WTC11 (cell line): ENCODE measurements around the gene DPEP2NB. TPM values are rescaled to one million over a fixed set of nuclear protein-coding genes. Genes with fewer than 3 reads are reported as not detected.
A peak's percentile ranks its signal among the peaks of the same experiment; 100 is the strongest.
"Not testable (repeated sequence)": the region's sequence is repeated elsewhere in the genome, so short reads cannot be mapped to it uniquely, and the experiment has no call there.

Experiments
- ATAC-seq: fragments of 200-7000 bp; cut with Tn5 transposase; 2 replicates; pipeline ENCODE4 v1.10.0; 2021; ENCODE audit warnings: mild to moderate bottlenecking, moderate library complexity
- CTCF ChIA-PET: fragments of 300-600 bp; sonication (Branson Sonifier 250); formaldehyde crosslinking; loops from one replicate; lab custom pipeline; 2021; ENCODE audit warnings: antibody characterized with exemption; lab: Charles Lee
- POLR2A ChIA-PET: fragments of 350-600 bp; sonication (Branson Sonifier 250); formaldehyde crosslinking; loops from one replicate; lab custom pipeline; 2021; ENCODE audit warnings: antibody characterized with exemption; lab: Charles Lee
- DNase-seq: peaks from one replicate; pipeline ENCODE4 v3.0.0; 2021; ENCODE audit warnings: low spot score
- H3K27ac Mint-ChIP-seq: 2 replicates; pipeline ENCODE4 v1.8.0; 2021; ENCODE audit warnings: mixed read lengths
- H3K27me3 Mint-ChIP-seq: 2 replicates; pipeline ENCODE4 v1.8.0; 2021; ENCODE audit warnings: low read depth, mild to moderate bottlenecking, moderate library complexity, mixed read lengths
- H3K36me3 Mint-ChIP-seq: 2 replicates; pipeline ENCODE4 v1.8.0; 2021; ENCODE audit warnings: mixed read lengths
- H3K4me1 Mint-ChIP-seq: 2 replicates; pipeline ENCODE4 v1.8.0; 2022; ENCODE audit warnings: mixed read lengths
- H3K4me3 Mint-ChIP-seq: 2 replicates; pipeline ENCODE4 v1.8.0; 2021; ENCODE audit warnings: mild to moderate bottlenecking, moderate library complexity, mixed read lengths
- H3K9me3 Mint-ChIP-seq: 2 replicates; pipeline ENCODE4 v1.8.0; 2021; ENCODE audit warnings: mixed read lengths
- CBFB ChIP-seq: sonication (generic); formaldehyde crosslinking; IDR thresholded peaks from 2 replicates; pipeline ENCODE4 v1.8.1; 2022; ENCODE audit warnings: mild to moderate bottlenecking, low read depth, missing genetic modification reagents
- CREB1 ChIP-seq: sonication (generic); formaldehyde crosslinking; IDR thresholded peaks from 2 replicates; pipeline ENCODE4 v1.8.0; 2023; ENCODE audit warnings: mild to moderate bottlenecking, missing genetic modification reagents
- ELF4 ChIP-seq: sonication (generic); formaldehyde crosslinking; IDR thresholded peaks from 2 replicates; pipeline ENCODE4 v1.8.1; 2022; ENCODE audit warnings: low read depth, mild to moderate bottlenecking, moderate library complexity, missing genetic modification reagents
- FOXK1 ChIP-seq: sonication (generic); formaldehyde crosslinking; IDR thresholded peaks from 2 replicates; pipeline ENCODE4 v1.8.0; 2022; ENCODE audit warnings: mild to moderate bottlenecking, moderate library complexity, missing genetic modification reagents
- GABPB1 ChIP-seq: sonication (generic); formaldehyde crosslinking; IDR thresholded peaks from 2 replicates; pipeline ENCODE4 v1.8.1; 2023; ENCODE audit warnings: mild to moderate bottlenecking, missing genetic modification reagents
- GRHL2 ChIP-seq: fragments of 250-450 bp; sonication (Bioruptor Pico); IDR thresholded peaks from 2 replicates; pipeline ENCODE4 v1.8.0; 2022; ENCODE audit warnings: mild to moderate bottlenecking, moderate library complexity; ENCODE audit not compliant: insufficient replicate concordance, severe bottlenecking
- RELA ChIP-seq: sonication (generic); formaldehyde crosslinking; IDR thresholded peaks from 2 replicates; pipeline ENCODE4 v1.8.1; 2022; ENCODE audit warnings: missing genetic modification reagents, mild to moderate bottlenecking, borderline replicate concordance
- SMAD3 ChIP-seq: sonication (generic); formaldehyde crosslinking; IDR thresholded peaks from 2 replicates; pipeline ENCODE4 v1.8.0; 2022; ENCODE audit warnings: missing genetic modification reagents, mild to moderate bottlenecking, borderline replicate concordance
- TCF7 ChIP-seq: sonication (generic); formaldehyde crosslinking; IDR thresholded peaks from 2 replicates; pipeline ENCODE4 v1.8.0; 2022; ENCODE audit warnings: mild to moderate bottlenecking, low read depth, missing genetic modification reagents, moderate library complexity
- TP53 ChIP-seq: sonication (generic); formaldehyde crosslinking; IDR thresholded peaks from 2 replicates; pipeline ENCODE4 v1.8.1; 2023; ENCODE audit warnings: mild to moderate bottlenecking, missing genetic modification reagents
- ZBTB21 ChIP-seq: sonication (generic); formaldehyde crosslinking; IDR thresholded peaks from 2 replicates; pipeline ENCODE4 v1.8.1; 2023; ENCODE audit warnings: mild to moderate bottlenecking, missing genetic modification reagents, borderline replicate concordance
- ZNF121 ChIP-seq: sonication (generic); formaldehyde crosslinking; IDR thresholded peaks from 2 replicates; pipeline ENCODE4 v1.8.0; 2023; ENCODE audit warnings: missing genetic modification reagents
- ZNF138 ChIP-seq: sonication (generic); formaldehyde crosslinking; conservative IDR thresholded peaks from 2 replicates; pipeline ENCODE4 v1.8.1; 2022; ENCODE audit warnings: mild to moderate bottlenecking, moderate library complexity, missing genetic modification reagents
- ZNF423 ChIP-seq: fragments of 250-450 bp; sonication (Bioruptor Pico); IDR thresholded peaks from 2 replicates; pipeline ENCODE4 v2.1.2; 2022; ENCODE audit warnings: mild to moderate bottlenecking, moderate library complexity
- total RNA-seq: library from RNA; stranded (reverse); gene quantifications from 3 replicates; pipeline ENCODE4 v1.2.3, GENCODE V29; 2021
- TF ChIP-seq, protein P1 (sequence below): sonication (generic); formaldehyde crosslinking; IDR thresholded peaks from 2 replicates; pipeline ENCODE4 v1.8.1; 2023; ENCODE audit warnings: mild to moderate bottlenecking, missing genetic modification reagents
- TF ChIP-seq, protein P2 (sequence below): sonication (generic); formaldehyde crosslinking; conservative IDR thresholded peaks from 2 replicates; pipeline ENCODE4 v1.8.1; 2022; ENCODE audit warnings: mild to moderate bottlenecking, missing genetic modification reagents
- TF ChIP-seq, protein P3 (sequence below): sonication (generic); formaldehyde crosslinking; IDR thresholded peaks from 2 replicates; pipeline ENCODE4 v1.8.0; 2022; ENCODE audit warnings: mild to moderate bottlenecking, missing genetic modification reagents
- TF ChIP-seq, protein P4 (sequence below): sonication (generic); formaldehyde crosslinking; IDR thresholded peaks from 2 replicates; pipeline ENCODE4 v1.8.1; 2023; ENCODE audit warnings: mild to moderate bottlenecking, missing genetic modification reagents, moderate library complexity
- TF ChIP-seq, protein P5 (sequence below): sonication (generic); formaldehyde crosslinking; IDR thresholded peaks from 2 replicates; pipeline ENCODE4 v1.8.1; 2023; ENCODE audit warnings: mild to moderate bottlenecking, missing genetic modification reagents

Gene DPEP2NB
- total RNA-seq, 1 experiment from 2014 or later: not detected

DNA sequence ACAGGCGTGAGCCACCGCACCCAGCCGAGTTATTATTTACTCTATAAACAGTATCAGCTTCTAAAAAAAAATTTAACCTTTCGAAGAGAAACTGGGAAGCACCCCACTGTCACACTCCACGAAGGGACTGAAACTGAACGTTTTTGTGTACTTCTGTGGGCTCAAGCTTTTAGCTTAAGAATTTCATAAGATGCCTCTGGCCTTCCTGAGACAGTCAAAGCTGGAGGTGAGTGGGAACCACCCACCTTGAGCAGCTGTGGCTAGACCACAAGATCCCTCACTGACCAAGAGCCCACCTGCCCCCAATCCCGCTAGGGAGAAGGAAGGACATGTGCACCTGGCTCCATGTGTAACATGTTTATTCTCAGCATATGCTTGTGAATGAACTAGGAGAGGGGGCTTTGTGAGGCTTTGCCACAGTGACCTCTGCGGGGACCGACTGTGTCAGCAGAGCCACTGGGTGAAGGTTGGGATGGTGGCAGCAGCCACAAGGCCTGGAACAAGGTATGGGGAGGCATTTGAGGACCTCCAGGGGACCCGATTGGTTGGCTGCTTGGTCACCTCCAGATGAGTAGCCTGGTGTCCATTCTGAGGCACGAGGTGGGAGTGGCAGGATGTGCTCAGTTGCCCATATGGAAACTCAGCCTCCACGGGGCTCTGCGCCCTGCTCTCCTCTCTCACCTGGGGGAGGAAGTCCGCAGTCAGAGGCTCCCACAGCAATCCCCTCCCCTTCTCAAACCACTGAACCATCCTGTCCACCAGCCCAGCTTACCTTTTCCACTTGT is 40.2 kb downstream of the DPEP2NB start:
- DNase-seq (no peak), ATAC-seq (no peak)
- no peak overlapping the region for H3K4me3 Mint-ChIP-seq
- ChIA-PET CTCF (interaction anchor here (1.1 to 1.2 kb wide), 3 partner anchors 17 to 65 kb away, joined by 3 to 5 read pairs (median 4); no protein-coding TSS in a partner anchor), POLR2A (interaction anchor here (0.5 kb wide), 1 partner anchor 1376 kb away, joined by 8 read pairs; no protein-coding TSS in a partner anchor)
- H3K4me1 Mint-ChIP-seq: no peaks in the 10 kb centered on the region; the same call in 1 of the 2 replicates
- H3K27ac Mint-ChIP-seq: peak overlapping the region; percentile 8; the same call in 1 of the 2 replicates
- H3K36me3 Mint-ChIP-seq: no peaks in the 10 kb centered on the region
- TF ChIP-seq, protein P1, sequence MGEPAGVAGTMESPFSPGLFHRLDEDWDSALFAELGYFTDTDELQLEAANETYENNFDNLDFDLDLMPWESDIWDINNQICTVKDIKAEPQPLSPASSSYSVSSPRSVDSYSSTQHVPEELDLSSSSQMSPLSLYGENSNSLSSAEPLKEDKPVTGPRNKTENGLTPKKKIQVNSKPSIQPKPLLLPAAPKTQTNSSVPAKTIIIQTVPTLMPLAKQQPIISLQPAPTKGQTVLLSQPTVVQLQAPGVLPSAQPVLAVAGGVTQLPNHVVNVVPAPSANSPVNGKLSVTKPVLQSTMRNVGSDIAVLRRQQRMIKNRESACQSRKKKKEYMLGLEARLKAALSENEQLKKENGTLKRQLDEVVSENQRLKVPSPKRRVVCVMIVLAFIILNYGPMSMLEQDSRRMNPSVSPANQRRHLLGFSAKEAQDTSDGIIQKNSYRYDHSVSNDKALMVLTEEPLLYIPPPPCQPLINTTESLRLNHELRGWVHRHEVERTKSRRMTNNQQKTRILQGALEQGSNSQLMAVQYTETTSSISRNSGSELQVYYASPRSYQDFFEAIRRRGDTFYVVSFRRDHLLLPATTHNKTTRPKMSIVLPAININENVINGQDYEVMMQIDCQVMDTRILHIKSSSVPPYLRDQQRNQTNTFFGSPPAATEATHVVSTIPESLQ (CRISPR knock-in tag): no peak
- TF ChIP-seq, protein P2, sequence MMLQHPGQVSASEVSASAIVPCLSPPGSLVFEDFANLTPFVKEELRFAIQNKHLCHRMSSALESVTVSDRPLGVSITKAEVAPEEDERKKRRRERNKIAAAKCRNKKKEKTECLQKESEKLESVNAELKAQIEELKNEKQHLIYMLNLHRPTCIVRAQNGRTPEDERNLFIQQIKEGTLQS: no peak
- TF ChIP-seq, protein P3, sequence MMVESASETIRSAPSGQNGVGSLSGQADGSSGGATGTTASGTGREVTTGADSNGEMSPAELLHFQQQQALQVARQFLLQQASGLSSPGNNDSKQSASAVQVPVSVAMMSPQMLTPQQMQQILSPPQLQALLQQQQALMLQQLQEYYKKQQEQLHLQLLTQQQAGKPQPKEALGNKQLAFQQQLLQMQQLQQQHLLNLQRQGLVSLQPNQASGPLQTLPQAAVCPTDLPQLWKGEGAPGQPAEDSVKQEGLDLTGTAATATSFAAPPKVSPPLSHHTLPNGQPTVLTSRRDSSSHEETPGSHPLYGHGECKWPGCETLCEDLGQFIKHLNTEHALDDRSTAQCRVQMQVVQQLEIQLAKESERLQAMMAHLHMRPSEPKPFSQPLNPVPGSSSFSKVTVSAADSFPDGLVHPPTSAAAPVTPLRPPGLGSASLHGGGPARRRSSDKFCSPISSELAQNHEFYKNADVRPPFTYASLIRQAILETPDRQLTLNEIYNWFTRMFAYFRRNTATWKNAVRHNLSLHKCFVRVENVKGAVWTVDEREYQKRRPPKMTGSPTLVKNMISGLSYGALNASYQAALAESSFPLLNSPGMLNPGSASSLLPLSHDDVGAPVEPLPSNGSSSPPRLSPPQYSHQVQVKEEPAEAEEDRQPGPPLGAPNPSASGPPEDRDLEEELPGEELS (CRISPR knock-in tag): no peak
- no peak for TF ChIP-seq ZBTB21 (CRISPR knock-in tag)
- no peak for TF ChIP-seq GABPB1 (CRISPR knock-in tag)
- no peak for TF ChIP-seq GRHL2 (CRISPR knock-in tag)
- no peak for TF ChIP-seq SMAD3
- TF ChIP-seq ELF4: no peak
- no peak for TF ChIP-seq CBFB (CRISPR knock-in tag)
- TF ChIP-seq, protein P4, sequence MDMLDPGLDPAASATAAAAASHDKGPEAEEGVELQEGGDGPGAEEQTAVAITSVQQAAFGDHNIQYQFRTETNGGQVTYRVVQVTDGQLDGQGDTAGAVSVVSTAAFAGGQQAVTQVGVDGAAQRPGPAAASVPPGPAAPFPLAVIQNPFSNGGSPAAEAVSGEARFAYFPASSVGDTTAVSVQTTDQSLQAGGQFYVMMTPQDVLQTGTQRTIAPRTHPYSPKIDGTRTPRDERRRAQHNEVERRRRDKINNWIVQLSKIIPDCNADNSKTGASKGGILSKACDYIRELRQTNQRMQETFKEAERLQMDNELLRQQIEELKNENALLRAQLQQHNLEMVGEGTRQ (CRISPR knock-in tag): no peak
- no peak for TF ChIP-seq ZNF121 (CRISPR knock-in tag)
- no peak for TF ChIP-seq ZNF138 (CRISPR knock-in tag)
- TF ChIP-seq FOXK1 (CRISPR knock-in tag): no peak
- no peak for TF ChIP-seq CREB1 (CRISPR knock-in tag)
- TF ChIP-seq TCF7 (CRISPR knock-in tag): no peak
- TF ChIP-seq, protein P5, sequence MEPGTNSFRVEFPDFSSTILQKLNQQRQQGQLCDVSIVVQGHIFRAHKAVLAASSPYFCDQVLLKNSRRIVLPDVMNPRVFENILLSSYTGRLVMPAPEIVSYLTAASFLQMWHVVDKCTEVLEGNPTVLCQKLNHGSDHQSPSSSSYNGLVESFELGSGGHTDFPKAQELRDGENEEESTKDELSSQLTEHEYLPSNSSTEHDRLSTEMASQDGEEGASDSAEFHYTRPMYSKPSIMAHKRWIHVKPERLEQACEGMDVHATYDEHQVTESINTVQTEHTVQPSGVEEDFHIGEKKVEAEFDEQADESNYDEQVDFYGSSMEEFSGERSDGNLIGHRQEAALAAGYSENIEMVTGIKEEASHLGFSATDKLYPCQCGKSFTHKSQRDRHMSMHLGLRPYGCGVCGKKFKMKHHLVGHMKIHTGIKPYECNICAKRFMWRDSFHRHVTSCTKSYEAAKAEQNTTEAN (CRISPR knock-in tag): no peak
- TF ChIP-seq ZNF423 (CRISPR knock-in tag): no peak
- no peak for TF ChIP-seq TP53
- no peak for TF ChIP-seq RELA (CRISPR knock-in tag)
- no peaks in the 10 kb centered on the region for H3K9me3 Mint-ChIP-seq
- H3K27me3 Mint-ChIP-seq: peaks cover 6% of the 10 kb centered on the region; the same call in 1 of the 2 replicates

DNA sequence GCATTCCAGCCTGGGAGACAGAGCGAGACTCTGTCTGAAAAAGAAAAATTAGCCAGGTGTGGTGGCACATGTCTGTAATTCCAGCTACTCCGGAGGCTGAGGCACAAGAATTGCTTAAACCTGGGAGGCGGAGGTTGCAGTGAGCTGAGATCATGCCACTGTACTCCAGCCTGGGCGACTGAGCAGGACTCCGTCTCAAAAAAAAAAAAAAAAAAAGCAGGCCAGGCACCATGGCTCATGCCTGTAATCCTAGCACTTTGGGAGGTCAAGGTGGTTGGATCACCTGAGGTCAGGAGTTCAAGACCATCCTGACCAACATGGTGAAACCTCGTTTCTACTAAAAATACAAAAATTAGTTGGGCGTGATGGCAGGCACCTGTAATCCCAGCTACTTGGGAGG is 43.4 kb downstream of the DPEP2NB start:
- H3K36me3 Mint-ChIP-seq, CTCF ChIA-PET, DNase-seq, ATAC-seq, H3K4me3 Mint-ChIP-seq, H3K27ac Mint-ChIP-seq, H3K9me3 Mint-ChIP-seq: not testable (repeated sequence)
- Mint-ChIP-seq H3K27me3 (peaks cover 10% of the 10 kb centered on the region; the same call in 1 of the 2 replicates), H3K4me1 (peaks cover 11% of the 10 kb centered on the region)
- POLR2A ChIA-PET: interaction anchor here (0.7 kb wide), 2 partner anchors 24 to 437 kb away, joined by 3 read pairs; no protein-coding TSS in a partner anchor
